ENCODE measurements around the gene GABRA4. TPM values are rescaled to one million over a fixed set of nuclear protein-coding genes. Genes with fewer than 3 reads are reported as not detected.

GABRA4 gene
- total RNA-seq, 1 donor from 2014 or later, result not detected

- intact Hi-C loops (cut with micrococcal nuclease), result loop anchor here (5.0 kb wide), 1 partner anchor 449 kb away; no protein-coding TSS in a partner anchor
Measured at GRCh38 chr4:46933686-46934085, 59.7 kb downstream of the GABRA4 start.

- intact Hi-C loops (cut with micrococcal nuclease), result loop anchor here (1.0 to 5.0 kb wide), 3 partner anchors 100 to 450 kb away; no protein-coding TSS in a partner anchor
Measured at GRCh38 chr4:46931981-46932380, 61.4 kb downstream of the GABRA4 start.

GRCh38 chr4:46930891-46931290 lies 62.5 kb downstream of the GABRA4 start:
- intact Hi-C loops (cut with micrococcal nuclease), result loop anchor here (5.0 kb wide), 1 partner anchor 451 kb away; no protein-coding TSS in a partner anchor

- intact Hi-C loops (cut with micrococcal nuclease), result no loop called here
Measured at GRCh38 chr4:46927201-46927600, 66.2 kb downstream of the GABRA4 start.

GRCh38 chr4:46924789-46925529 lies 68.4 kb downstream of the GABRA4 start:
- intact Hi-C loops (cut with micrococcal nuclease), result no loop called here

- intact Hi-C loops (cut with micrococcal nuclease), result no loop called here
Measured at GRCh38 chr4:46922205-46922604, 71.2 kb downstream of the GABRA4 start.

GRCh38 chr4:46909078-46909477 lies 84.3 kb downstream of the GABRA4 start, which contains the start of gene COX7B2:
COX7B2 (minus strand) TSS chr4:46909245; CDS start chr4:46735192, 174,053 bp downstream.
- intact Hi-C loops (cut with micrococcal nuclease), result no loop called here

- intact Hi-C loops (cut with micrococcal nuclease), result no loop called here
Measured at GRCh38 chr4:46908148-46908547, 85.2 kb downstream of the GABRA4 start.

- intact Hi-C loops (cut with micrococcal nuclease), result no loop called here
Measured at GRCh38 chr4:46900082-46900481, 93.3 kb downstream of the GABRA4 start.

GRCh38 chr4:46894826-46895225 lies 98.6 kb downstream of the GABRA4 start:
- intact Hi-C loops (cut with micrococcal nuclease), result no loop called here

GRCh38 chr4:46890056-46890455 lies 103.3 kb downstream of the GABRA4 start:
- intact Hi-C loops (cut with micrococcal nuclease), result no loop called here

GRCh38 chr4:46889410-46889809 lies 104.0 kb downstream of the GABRA4 start:
- intact Hi-C loops (cut with micrococcal nuclease), result no loop called here

GRCh38 chr4:46886711-46887110 lies 106.7 kb downstream of the GABRA4 start:
- intact Hi-C loops (cut with micrococcal nuclease), result no loop called here

- intact Hi-C loops (cut with micrococcal nuclease), result no loop called here
Measured at GRCh38 chr4:46878641-46879040, 114.7 kb downstream of the GABRA4 start.

- intact Hi-C loops (cut with micrococcal nuclease), result no loop called here
Measured at GRCh38 chr4:46874811-46875210, 118.6 kb downstream of the GABRA4 start.

- intact Hi-C loops (cut with micrococcal nuclease), result no loop called here
Measured at GRCh38 chr4:46870411-46870810, 123.0 kb downstream of the GABRA4 start.

Other genes with a start within 250 kb of the GABRA4 start
- not detected in 2 replicates for gene COX7B2, start 84.3 kb downstream of the GABRA4 start, total RNA-seq
- not detected in 2 replicates for gene GABRB1, start 38.0 kb upstream of the GABRA4 start, total RNA-seq